Activated CD4-positive, alpha-beta T cell treated with anti-CD3 and anti-CD28 coated beads for 1 hour (primary cell): ENCODE results near the gene TGFBRAP1.
A peak's percentile ranks its signal among the peaks of the same experiment; 100 is the strongest.

Source experiments
- DNase-seq: peaks from one replicate; pipeline ENCODE4 v3.0.0-alpha.2; 2020

Gene TGFBRAP1

GRCh38 chr2:105236060-105236424 is 93.5 kb downstream of the TGFBRAP1 start:
- DNase-seq = no peak

DNA sequence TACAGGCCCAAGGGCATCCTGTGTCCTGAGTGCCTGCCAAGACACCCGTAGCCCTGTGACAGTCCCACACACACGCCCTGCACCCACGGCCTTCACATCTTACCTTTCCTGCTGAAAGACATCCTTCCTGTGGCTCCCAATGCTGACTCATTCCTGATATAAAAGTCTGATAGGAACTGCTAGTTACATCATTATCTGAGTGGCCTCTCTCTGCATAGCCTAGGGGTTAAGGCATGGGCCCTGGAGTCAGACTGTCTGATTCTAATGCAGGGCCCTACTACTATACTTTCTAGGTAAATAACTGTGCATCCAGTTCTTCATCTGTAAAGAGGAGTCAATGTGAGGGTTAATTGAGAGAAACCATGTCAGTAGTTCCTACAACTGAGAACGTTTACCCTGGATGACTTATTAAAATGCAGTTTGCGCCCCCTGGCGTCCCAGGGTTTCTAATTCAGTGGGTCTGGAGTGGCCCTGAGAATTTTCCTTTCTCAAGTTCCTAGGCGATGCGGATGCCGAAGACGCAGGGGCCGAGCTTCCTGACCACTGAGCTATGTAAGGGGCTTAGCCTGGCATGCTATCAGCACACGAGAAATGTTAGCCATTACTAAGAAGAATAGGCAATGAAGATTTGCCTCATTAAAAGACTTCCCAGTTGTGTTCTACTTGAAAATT is 94.0 kb downstream of the TGFBRAP1 start:
- DNase-seq = peak; percentile 32

DNA sequence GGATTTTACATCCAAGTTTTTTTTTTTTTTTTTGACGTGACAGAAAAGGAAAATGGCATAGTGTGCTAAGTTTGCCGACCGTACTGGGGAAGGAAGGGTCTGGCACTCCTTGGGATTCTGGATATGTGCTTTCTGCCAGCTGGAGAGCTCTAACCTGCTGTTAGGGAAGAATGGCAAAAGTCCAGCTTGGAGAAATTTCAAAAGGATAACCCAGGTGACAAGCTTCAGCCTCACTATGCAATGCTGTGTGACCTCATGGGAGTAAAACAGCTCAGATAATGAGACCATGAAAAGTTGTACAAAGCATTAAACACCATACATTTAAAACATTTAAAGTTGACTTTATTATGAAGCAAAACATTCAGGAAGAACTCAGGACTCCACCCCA is 98.3 kb downstream of the TGFBRAP1 start:
- no peak for DNase-seq

DNA sequence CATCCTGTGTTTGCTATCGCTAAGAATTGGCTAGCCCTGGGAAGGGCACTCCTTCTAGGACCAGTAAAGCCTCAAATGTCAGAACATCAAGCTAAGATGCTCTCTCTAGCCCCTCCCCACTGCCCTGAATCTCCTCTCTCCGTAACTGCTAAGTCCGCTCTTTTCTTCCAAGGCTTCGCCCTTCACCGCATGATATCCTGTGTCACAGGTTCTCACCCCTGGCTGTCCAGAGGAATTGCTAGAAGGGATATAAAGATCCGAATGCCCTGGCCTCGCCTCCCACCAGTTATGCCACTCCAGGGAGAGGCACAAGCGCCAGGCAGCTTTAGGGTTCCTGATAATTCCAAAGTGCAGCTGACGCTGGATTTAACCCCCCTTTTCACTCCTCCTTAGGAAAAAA is 105.1 kb downstream of the TGFBRAP1 start:
- no peak for DNase-seq

DNA sequence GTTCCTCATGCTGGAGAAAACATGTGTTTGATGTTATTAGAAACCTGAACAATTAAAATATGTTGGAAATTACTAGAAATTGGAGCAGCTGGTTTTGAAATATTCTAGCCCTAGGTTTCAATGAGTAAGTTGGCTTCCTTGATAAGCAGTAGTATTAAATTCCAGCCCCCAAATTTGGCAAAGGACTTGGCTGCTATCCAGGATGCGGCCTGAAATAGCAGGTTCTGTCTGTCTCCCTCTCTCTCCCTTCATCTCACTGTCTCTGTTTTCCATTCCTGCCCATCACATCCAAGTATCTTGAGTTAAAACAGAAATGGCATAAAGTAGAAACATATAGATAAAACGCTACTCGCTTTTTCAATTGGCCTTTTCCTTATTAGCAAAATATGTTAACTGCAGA is 108.9 kb downstream of the TGFBRAP1 start:
- DNase-seq = no peak

- DNase-seq = no peak
These were observed 113.8 kb downstream of the TGFBRAP1 start for GRCh38 chr2:105215586-105216192.
